NCI-H345 treated with DMSO at 0.1 percent for 48 hours (cell line): ENCODE measurements around the gene SLC66A3.

ENCODE experiments used
- DNase-seq: peaks from one replicate; lab custom pipeline; 2025; ENCODE audit not compliant: unreplicated experiment; lab: John Stamatoyannopoulos, UW

The SLC66A3 gene

DNA sequence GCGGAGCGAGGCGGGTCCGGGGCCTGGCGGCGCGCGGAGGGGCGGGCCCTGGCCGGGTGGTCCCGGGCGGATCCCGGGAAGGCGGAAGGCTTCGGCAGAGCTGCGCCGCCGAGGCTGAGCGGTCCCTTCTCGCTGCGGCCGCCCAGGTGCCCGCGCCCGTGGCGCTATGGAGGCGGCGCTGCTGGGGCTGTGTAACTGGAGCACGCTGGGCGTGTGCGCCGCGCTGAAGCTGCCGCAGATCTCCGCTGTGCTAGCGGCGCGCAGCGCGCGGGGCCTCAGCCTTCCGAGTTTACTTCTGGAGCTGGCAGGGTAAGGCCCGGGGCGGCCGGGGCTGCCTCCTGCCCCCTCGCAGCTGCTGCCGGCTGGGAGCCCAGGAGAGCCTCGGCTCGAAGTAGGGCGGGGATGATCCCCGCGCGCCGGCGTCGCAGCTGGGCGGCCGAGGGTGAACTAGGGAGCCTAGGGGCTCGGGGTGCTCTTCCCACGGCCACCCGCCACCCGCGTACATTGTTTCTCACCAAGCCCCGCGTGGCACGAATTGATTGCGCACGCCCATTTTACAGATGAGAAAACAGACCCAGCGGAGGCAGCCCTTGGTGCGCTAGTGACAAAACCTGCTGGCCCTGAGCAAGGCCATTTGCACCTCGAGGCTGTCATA lies at the start of gene SLC66A3:
SLC66A3 (plus strand) TSS at position 87 of the 655 bp plus-strand sequence; CDS start at position 167, 80 bp downstream.
- DNase-seq = peak; percentile 95

DNA sequence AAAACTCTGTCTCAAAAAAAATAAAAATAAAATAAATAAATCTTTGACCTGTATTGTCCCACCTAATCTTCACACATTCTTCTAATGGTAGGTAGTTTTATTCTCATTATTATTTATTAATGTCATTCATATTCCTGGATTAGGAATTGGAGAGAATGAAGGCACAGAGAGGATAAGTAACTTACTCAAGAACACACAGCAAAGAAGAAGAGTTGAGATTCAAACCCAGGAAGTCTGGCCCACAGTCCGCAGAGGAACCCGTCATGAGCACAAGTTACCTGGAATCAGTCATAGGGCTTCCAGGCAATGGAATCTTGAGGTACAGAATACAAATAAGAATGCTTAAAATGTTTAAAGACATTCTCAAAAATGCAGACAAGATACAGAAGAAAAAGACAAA lies 46.3 kb upstream of the SLC66A3 start:
- DNase-seq = no peak

DNA sequence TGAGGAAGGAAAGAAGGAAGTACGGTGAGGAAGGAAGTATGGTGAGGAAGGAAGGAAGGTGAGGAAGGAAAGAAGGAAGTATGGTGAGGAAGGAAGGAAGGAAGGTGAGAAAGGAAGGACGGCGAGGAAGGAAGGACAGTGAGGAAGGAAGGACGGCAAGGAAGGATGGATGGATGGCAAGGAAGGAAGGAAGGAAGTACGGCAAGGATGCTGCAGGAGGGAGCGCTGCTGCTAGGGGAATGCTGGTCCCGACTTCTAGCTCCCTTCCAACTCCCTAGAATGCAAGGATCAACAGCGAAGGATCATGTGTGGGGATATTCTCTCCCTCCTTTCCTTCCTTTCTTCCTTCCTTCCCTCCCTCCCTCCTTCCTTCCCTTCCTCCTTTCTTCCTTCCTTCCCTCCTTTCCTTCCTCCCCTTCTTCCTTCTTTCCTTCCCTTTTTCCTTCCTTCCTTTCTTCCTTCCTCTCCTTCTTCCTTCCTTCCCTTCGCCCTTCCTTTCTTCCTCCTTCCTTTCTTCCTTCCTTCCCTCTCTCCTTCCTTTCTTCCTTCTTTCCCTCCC lies 42.3 kb upstream of the SLC66A3 start:
- no peak for DNase-seq

DNA sequence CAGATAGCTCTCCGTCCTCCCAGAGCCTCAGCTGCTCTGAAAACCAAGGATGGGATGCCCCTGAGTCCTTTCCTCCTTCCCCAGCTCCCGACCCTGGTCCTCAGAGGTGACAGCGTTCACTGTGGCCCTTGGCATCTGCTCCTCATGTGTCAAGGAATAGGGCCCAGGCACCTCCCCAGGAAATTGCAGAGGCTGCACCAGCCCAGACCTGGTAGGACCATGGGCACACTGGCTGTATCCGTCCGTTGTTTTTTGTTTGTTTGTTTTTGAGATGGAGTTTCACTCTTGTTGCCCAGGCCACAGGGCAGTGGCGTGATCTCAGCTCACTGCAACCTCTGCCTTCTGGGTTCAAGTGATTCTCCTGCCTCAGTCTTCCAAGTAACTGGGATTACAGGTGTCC lies 37.5 kb upstream of the SLC66A3 start:
- no peak for DNase-seq

DNA sequence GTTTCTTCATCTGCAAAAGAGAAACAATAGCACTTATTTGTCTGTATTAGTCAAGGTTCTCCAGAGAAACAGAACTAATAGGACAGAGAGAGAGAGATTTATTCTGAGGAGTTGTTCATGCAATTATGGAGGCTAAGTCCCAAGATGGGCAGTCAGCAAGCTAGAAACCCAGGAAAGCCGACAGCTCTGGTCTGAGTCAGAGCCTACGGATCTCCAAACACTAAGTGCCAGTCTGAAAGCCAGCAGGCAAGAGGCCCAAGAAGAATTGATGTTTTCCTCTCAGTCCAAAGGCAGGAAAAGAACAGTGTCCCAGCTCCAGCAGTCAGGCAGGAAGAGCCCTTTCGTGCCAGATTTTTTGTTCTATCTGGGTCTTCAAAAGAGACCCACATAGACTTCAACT lies 36.5 kb upstream of the SLC66A3 start:
- DNase-seq = no peak

DNA sequence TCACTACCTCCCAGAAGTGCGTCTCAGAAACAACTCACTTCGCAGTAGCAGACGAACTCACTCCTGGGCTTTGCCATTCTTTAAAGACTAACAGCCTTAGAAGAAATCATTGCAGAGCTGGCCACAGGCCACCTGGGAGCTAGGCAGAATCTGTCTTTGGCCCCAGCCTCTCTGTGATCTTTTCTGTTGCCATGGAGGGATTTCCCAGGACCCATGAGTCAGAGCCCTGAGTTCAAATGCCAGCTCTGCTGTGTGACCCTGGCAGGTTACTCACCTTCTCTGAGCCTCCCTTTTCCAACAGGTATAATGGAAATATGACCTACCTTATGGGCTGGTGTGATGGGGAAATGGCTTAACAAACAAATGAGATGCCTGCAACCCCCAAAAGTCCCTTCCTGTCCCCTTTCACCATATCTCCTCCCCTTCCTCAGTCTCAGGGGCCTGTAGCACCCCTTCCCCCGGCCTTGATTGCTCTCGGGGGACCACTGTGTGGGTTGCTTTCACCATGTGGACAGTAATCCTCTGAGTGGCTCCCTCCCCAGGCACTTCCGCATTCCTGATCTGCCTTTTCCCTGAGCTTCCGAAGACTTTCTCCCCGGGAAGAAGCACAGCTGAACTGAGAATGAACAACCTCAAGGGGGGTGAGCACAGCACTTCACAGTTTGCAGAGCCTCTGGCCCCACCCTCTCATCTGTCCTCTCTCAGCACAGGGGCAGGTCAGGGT lies 34.0 kb upstream of the SLC66A3 start:
- DNase-seq = no peak

DNA sequence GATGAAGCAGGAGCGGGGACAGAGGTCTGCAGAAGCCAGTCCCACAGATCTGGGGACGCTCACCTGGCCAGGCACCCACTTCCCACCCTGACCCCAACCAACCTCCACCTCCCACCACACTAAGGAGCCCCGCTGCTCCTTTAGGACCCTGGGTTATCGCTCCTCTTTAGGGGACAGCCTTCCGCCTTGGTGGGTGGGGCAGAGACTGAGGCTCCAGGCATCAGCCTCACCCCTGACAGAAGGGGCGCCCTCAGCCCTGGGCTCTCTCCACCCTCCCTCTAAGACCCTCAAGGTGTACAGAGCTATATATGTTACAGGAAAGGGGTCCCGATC lies 33.5 kb upstream of the SLC66A3 start:
- no peak for DNase-seq

DNA sequence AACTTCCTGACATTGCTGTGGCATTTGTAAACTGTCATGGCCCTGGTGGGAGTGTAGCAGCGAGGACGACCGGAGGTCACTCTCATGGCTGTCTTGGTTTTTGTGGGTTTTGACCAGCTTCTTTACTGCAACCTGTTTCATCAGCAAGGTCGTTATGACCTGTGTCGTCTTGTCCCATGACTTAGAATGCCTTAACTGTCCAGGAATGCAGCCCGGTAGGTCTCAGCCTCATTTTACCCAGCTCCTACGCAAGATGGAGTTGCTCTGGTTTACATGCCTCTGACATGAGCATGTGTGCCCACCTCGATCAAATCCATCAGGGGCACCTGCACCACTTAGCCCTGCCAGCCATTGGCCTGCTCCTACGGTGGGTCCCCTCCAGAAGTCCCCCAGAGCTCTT lies 32.9 kb upstream of the SLC66A3 start:
- DNase-seq = no peak

DNA sequence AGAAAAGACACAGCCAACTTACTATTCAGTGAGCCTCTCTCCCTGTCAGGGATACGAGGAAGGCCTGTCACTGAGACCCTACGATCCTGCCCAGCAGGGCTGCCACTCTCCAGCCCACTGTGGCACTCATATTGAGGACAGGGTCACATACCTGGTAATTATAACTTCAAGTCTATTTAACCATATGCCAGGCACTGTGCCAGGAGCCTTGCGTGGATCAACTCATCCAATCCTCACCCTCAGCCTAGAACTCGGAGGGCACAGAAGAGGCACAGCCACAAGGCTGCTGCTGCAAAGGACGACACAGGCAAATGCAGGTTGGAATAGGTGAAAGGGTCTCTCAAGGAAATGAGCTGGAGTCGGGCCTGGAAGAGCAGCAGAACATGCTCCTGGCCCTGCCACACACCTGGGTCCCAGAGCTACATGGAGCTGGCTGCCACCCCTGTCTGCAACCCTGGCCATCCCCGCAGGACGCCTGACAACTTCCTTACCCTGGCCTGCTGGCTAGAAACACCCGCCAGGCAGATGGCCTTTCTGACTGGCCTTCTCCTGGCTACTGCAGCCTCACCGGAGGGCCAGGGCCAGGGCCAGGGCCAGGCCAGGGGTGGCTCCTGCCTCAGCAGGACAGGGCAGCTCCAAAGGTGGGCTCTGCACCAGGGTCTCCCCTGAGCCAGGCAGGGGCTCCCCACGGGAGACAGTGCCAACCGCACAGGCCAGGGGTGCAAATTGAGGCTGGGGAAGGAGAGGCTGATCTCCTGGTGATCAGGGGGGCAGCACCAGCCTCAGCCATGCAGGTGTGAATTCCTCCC lies 32.1 kb upstream of the SLC66A3 start:
- peak; percentile 68 for DNase-seq

DNA sequence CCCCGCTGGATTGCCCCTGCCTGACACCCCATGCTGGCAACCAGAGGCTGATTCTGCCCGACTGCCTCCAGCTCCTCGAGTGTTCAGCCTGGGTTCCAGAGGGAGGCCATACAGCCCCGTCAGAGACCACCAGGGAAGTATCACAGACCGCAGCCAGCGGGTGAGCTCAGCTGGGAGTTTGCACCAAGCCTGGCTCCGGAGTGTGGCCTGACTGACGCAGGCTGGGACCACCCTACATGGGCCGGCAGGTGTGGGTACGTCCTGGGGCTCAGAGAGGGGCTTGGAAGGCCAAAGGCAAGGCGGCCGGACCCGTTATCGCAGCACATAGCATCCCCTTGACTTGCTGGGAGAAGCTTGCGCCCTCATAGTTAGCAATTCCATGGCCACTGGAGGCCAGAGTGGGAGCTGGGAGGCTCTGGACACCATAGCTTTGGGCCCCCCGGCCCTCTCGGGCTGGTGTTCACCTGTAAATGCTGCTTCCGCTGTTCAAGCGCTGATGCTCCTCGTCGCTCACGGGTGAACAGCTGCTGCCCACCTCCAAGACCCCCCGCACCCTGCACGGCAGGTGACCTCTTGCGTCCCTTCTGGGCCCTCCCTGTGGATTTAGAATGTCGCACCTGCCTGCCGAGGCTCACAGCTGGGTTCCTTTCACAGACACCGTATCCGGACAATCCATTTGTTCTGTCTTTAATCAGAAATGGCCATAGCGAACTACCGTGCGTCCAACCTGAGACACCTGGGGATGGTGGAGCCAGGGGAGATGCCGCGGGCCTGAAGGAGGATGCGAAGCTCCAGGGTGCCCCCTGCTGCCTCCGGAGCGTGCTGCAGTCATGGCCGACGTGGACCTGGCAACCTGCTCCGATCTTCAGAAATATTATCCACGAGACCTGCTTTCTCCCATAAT lies 31.2 kb upstream of the SLC66A3 start:
- peak; percentile 90 for DNase-seq

DNA sequence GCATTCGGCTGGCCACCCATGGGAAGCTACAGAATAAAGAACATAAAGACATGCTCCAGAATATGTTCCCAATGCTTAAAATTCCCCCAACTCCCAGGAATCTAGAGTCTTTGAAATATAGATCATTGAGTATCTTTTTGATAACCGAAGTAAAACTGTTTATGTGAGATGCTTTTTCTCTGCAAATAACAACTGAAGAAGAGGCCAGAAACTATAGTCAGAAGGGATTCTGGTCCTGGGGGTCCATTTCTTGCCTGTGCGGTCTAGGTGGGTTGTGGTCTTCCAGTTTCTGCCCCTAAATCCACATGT lies 30.6 kb upstream of the SLC66A3 start:
- no peak for DNase-seq

DNA sequence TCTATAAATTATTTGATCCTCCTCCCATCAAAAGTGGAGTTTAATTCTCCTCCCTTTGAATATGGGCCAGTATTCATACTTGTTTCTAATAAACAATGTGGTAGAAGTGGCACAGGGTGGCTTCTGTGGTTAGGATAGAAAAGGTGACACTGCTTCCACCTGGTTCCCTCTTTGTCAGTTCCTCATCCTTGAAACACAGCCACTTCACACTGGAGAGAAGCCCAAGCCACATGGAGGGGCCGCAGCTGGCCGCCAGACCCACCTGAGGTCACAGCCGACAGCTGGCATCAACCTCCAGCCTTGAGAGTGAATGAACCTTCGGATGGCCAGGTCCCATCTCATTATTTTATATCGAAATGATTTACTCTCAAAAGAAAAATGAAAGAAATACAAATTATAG lies 27.5 kb upstream of the SLC66A3 start:
- DNase-seq = peak; percentile 12

DNA sequence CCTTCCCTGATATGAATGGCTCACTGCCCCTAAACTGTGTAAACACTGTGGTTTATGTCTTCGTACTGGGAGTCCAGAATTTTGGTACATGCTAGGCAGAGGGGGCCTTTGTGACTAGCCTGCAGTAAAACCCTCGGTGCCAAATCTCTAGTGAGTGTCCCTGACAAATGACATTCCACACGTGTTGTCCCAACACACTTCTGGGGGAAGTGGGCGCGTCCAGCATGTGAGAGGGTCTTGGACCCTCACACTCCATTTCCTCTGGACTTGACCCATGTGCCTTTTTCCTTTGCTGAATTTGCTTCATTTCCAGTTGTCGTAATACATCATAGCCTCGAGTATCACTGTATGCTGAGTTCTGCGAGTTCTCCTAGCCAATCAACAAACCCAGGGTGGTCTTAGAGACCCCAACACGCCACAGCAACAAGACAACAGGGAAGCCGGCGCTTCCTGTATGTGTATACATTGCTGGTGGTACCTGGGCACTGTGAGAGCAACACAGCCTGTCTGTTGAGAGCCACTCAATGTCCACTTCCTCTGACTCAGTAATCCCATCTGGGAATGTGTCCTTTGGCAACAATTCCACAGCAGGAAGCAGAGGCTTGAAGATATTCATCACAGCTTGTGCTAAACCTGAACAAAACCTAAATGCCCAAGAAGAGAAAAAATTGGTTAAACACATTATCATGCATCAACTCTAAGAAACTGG lies 26.9 kb upstream of the SLC66A3 start:
- DNase-seq = no peak

DNA sequence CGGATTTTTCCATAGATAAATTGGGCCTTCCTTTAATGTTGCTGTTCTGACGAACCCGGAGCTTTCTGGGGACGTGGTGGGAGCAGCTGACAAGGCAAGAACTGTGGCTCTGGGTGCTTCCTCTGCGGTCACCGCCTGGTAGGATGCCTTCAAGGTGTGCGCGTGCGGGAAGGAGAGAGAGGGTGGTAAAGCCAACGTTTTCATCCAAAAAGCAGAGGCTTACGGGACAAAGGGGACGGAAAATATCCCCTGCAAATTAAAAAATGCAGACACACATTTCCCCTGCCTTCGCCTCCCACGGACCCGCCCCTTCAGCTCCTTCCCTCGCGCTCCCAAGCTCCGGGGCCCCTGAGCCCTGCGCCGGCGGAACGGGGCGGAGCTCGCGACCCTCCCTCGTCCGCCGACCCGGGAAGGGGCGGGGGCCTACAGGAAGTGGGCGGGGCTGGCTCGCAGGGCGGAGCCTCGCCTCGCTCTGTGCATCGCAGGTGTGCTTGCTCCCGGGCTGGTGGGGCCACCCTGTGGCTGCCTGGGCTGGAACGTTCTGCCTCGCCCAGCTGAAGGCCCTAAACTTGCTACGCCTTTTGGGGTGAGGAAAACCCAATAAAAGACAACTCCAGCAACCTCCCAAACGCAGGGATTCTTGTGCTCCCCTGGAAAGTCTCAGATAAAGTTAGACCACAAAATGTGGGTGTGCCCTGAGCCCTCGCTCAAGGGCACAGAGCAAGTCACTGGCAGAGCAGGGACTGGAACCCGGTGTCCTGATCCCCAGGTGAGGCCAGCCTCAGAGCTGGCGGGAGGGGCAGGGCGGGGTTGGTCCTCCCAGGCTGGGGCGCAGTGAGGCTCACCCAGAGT lies 25.4 kb upstream of the SLC66A3 start:
- no peak for DNase-seq

DNA sequence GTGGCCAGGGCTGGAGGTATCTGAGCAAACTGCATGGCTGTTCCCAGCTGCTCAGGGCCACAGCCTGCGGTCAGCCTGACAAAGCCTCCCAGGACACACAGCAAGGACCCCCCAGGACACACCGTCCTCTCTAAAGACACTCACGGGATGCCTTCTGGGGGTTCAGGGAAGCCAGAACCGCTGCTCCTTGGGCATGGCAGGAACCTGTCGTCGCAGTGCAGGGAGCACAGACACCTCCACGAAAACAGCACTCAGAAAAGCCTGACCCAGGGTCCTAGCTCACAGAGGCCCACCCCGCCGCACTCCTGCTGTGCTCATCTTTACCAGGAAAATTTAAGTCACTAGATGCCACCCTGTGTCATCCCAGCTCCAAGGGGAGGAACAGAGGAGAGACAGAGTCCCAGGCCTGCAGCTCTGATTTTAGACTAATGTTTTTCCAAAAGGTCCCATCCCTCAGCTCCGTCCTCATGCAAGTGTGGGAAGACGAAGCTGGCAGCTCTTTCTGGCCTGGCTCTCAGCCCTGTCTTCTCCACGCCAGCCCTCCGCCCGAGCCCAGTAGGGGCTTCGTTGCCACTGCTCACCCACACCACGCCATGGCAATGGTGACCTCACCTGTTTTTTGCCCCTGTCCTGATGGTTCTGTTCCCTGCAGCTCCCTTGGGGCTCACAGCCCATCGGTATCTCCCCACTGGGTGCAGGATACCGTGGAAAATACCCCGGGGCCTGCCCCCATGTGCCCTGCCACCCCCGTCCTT lies 23.9 kb upstream of the SLC66A3 start:
- DNase-seq = no peak

DNA sequence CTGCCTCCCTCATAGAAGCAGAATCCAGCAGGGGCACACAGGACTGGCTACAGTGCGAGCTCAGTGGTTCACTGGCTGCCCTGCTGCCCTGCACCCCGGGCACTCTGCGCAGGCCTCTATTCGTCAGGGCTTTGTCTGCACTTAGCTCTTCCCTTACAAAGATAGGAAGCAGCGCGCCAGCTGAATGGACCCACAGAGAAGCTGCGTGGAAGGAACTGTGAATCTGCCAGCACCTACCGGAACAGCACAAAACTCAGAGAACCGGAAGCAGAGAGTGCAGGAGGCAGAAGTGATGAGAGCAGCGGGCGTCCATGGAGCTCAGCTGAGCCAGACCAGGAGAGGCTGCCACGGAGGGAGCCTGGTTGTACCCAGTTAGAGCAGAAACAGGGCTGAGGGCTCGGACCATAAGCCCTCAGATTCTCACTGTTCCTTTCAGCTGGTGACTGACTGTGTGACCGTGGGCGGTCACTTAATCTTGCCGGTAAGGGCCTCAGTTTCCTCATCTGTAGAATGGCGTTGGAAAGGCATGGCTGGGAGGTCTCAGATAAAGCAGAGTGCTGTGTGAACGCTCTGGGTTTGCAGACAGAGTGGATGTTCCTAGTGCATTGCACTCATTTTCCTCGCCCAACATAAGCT lies 23.1 kb upstream of the SLC66A3 start:
- DNase-seq = no peak

DNA sequence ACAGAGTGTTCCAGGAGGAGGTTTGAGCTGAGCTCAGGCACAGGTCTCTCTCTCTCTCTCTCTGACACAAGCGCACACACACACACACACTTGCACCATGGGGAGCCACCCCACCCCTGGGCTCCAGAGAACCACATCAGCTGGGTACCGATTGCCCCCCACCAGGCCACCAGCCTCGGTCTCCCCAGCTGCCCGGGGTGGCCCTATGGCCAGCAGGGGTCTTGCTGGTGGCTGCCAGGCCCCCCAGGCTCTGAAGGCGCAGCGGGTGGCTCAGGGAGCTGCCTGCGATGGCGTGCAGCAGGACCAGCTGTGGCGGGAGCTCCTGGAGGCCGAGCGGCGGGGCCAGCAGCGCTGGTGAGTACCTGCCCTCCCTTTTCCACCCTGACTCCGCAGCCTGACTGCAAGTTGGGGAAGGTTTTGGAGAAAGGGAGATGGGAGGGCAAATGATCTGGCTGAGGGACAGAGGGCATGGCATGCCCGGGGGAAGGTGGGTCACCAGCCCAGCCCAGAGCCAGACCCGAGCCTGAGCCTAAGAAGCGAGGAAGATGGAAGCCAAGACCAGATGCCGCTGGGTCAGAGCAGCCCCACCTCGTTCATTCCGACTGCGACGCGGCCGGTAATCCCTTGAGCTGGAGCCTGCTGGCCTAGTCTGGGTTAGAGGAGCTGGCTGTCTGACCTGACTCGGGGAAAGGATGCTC lies 21.9 kb upstream of the SLC66A3 start:
- DNase-seq = no peak

DNA sequence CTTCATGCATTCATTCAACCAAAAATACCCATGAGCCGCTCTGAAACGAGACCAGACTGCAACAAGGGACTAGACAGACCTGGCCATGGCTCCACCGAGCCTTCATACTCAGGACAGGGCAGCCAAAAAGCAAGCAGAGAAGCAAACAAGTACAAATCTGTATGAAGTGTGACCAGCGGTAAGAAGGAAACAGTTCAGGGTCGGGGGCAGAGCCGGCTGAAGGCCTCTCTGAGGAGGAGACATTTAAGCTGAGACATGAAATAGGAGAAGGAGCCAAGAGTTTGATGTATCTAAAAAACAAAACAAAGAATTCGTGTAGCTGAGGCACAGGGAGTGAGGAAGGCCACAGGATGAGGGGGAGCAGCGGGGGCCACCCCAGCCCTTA lies 21.3 kb upstream of the SLC66A3 start:
- no peak for DNase-seq
